ENCODE results near the gene LPP. TPM values are rescaled to one million over a fixed set of nuclear protein-coding genes. Genes with fewer than 3 reads are reported as not detected.

The LPP gene
- total RNA-seq, 6 experiments from 2014 or later: 41.5 to 90.5 (median 69.5) TPM

DNA sequence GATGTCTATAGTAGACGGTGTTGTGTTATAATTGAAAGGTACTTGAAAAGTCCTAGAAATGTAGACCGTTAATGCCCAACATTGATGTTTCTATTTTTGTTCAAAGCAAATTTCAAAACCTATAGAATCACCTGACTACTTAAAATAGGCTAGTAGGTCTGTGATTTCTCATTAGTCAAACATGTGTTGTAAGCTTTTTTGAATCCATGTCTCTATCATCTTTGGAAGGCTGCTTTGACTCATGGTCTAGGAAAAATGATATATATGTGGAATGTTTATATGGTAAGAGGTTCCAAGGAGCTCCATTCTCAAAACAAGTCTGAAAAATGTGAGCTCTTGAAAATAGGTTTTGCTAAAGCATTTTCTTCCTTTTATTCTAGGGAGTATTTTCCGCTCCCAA is 375.3 kb downstream of the LPP start:
- Histone ChIP-seq H3K9me3 (no peaks in the 10 kb centered on the region), H3K4me1 (no peaks in the 10 kb centered on the region), H3K4me3 (no peak overlapping the region), H3K27me3 (no peaks in the 10 kb centered on the region), H3K27ac (no peak overlapping the region), H3K36me3 (peaks cover 0 to 6% (median 0%) of the 10 kb centered on the region in 4 donors)
- TF ChIP-seq, protein P1, sequence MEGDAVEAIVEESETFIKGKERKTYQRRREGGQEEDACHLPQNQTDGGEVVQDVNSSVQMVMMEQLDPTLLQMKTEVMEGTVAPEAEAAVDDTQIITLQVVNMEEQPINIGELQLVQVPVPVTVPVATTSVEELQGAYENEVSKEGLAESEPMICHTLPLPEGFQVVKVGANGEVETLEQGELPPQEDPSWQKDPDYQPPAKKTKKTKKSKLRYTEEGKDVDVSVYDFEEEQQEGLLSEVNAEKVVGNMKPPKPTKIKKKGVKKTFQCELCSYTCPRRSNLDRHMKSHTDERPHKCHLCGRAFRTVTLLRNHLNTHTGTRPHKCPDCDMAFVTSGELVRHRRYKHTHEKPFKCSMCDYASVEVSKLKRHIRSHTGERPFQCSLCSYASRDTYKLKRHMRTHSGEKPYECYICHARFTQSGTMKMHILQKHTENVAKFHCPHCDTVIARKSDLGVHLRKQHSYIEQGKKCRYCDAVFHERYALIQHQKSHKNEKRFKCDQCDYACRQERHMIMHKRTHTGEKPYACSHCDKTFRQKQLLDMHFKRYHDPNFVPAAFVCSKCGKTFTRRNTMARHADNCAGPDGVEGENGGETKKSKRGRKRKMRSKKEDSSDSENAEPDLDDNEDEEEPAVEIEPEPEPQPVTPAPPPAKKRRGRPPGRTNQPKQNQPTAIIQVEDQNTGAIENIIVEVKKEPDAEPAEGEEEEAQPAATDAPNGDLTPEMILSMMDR (IDR thresholded peaks at IDR 0.05): no peak
- no peak for TF ChIP-seq POLR2A (IDR thresholded peaks at IDR 0.05)
- intact Hi-C loops (cut with DNase I): no loop called here
- ATAC-seq (no peak), DNase-seq (no peak)
- WGBS (ENCODE audit: insufficient coverage, low coverage, low lambda C conversion rate, missing lambda C conversion rate): 86% methylated on average over 3 of the region's 3 CpGs

- no peaks in the 10 kb centered on the region for H3K9me3 ChIP-seq
- 92% methylated on average over 2 of the region's 2 CpGs for WGBS (ENCODE audit: insufficient coverage, low coverage, low lambda C conversion rate, missing lambda C conversion rate)
- no peaks in the 10 kb centered on the region for H3K27me3 ChIP-seq
- H3K4me1 ChIP-seq: no peaks in the 10 kb centered on the region
- no peak overlapping the region for H3K4me3 ChIP-seq
- H3K27ac ChIP-seq: no peak overlapping the region
- ATAC-seq (no peak), DNase-seq (no peak)
- H3K36me3 ChIP-seq: peaks cover 0 to 4% (median 0%) of the 10 kb centered on the region in 4 donors
- no peak for TF ChIP-seq POLR2A (IDR thresholded peaks at IDR 0.05)
- TF ChIP-seq, protein P1 (IDR thresholded peaks at IDR 0.05): no peak
- intact Hi-C loops (cut with DNase I): no loop called here
Observed at GRCh38 chr3:188530226-188530625, 376.3 kb downstream of the LPP start.

DNA sequence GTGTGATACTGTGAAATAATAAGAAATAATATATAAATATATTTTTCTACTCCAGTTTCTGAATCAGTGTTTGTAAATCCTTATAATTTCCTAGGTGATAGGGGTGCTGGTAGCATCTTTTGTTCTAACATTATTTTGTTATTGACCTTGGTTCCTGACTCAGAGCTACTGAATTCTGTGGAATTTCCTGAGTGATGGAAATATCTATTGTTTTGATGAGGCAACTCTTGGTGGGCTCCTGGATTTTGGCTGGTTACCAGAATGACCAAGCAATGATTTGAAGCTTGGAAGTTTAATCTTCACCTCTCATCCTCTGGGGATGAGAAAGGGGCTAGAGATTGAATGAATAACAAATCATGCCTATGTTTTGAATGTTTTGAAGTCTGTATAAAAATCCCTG is 377.3 kb downstream of the LPP start:
- H3K27ac ChIP-seq: no peak overlapping the region
- TF ChIP-seq, protein P1 (IDR thresholded peaks at IDR 0.05): no peak
- no peak for TF ChIP-seq POLR2A (IDR thresholded peaks at IDR 0.05)
- no peak for ATAC-seq

DNA sequence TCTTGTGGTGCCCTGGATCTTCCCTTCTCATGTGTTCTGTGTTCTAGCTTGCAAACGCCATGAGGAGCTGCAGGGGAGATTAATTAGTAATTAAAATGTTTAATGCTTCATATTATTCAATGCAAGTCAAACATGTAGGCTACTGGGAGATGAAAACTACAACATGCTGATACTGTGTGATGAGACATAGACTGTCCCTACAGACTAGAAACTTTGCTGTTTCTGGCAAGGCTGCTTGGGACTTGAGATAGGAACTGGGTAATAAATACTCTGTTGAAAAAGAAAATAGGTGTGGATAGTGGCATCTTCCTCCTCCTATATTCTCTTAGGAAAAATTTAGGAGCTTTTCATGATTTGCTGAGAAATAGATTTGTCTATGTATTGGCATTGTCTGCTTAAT is 379.2 kb downstream of the LPP start:
- DNase-seq (no peak), ATAC-seq (no peak)
- no peak overlapping the region for H3K4me3 ChIP-seq
- intact Hi-C loops (cut with DNase I): no loop called here
- 91% methylated on average over 1 of the region's 1 CpG for WGBS (ENCODE audit: insufficient coverage, low coverage, low lambda C conversion rate, missing lambda C conversion rate)
- no peak for TF ChIP-seq POLR2A (IDR thresholded peaks at IDR 0.05)
- TF ChIP-seq, protein P1 (IDR thresholded peaks at IDR 0.05): no peak
- H3K27me3 ChIP-seq: no peaks in the 10 kb centered on the region
- H3K27ac ChIP-seq: no peak overlapping the region
- no peaks in the 10 kb centered on the region for H3K4me1 ChIP-seq
- no peaks in the 10 kb centered on the region for H3K36me3 ChIP-seq
- H3K9me3 ChIP-seq: no peaks in the 10 kb centered on the region

More for the DNA sequence above, 377.3 kb downstream of the LPP start:
- H3K27me3 ChIP-seq: no peaks in the 10 kb centered on the region
- intact Hi-C loops (cut with DNase I): no loop called here
- H3K4me1 ChIP-seq: no peaks in the 10 kb centered on the region
- H3K4me3 ChIP-seq: no peak overlapping the region
- no peak for DNase-seq
- no peaks in the 10 kb centered on the region for H3K36me3 ChIP-seq
- H3K9me3 ChIP-seq: no peaks in the 10 kb centered on the region

All from right lobe of liver (tissue), 6 donors.